D721Med (cell line): ENCODE results near the gene CCR7.
A peak's percentile ranks its signal among the peaks of the same experiment; 100 is the strongest.

Experiments used
- DNase-seq: peaks from one replicate; pipeline ENCODE4 v3.0.0; 2011; ENCODE audit warnings: low spot score; ENCODE audit not compliant: insufficient read length
- FAIRE-seq: peaks from 2 replicates; lab custom pipeline; 2011; peaks lifted over from hg19 to GRCh38; lab: Jason Lieb, UNC
- CTCF ChIP-seq: IDR thresholded peaks from 2 replicates; pipeline ENCODE4 v1.5.1; 2012; ENCODE audit warnings: mild to moderate bottlenecking, control low read depth; ENCODE audit not compliant: insufficient read depth; ENCODE audit errors: missing control alignments

The CCR7 gene

GRCh38 chr17:40559954-40560591, 5.2 kb downstream of the CCR7 start:
- DNase-seq (peak; percentile 96), FAIRE-seq (no peak)
- peak; percentile 100 for TF ChIP-seq CTCF

- DNase-seq (no peak), FAIRE-seq (no peak)
Observed at GRCh38 chr17:40559564-40559916, 5.7 kb downstream of the CCR7 start.

GRCh38 chr17:40558890-40559563, 6.2 kb downstream of the CCR7 start:
- DNase-seq (no peak), FAIRE-seq (no peak)
- no peak for TF ChIP-seq CTCF

More at GRCh38 chr17:40559564-40559916, 5.7 kb downstream of the CCR7 start:
- TF ChIP-seq CTCF, result no peak

GRCh38 chr17:40558300-40558889, 6.9 kb downstream of the CCR7 start:
- DNase-seq (no peak), FAIRE-seq (no peak)
- TF ChIP-seq CTCF, result no peak

- FAIRE-seq, result no peak
- DNase-seq, result no peak
- no peak for TF ChIP-seq CTCF
Observed at GRCh38 chr17:40557531-40558299, 7.6 kb downstream of the CCR7 start.

- FAIRE-seq (no peak), DNase-seq (no peak)
- TF ChIP-seq CTCF, result no peak
Observed at GRCh38 chr17:40556884-40557414, 8.3 kb downstream of the CCR7 start.
